A673 (cell line): Measurements from ENCODE around the gene EPB41L3.

Source experiments
- EZH2 ChIP-seq: fragments of 200-600 bp; sonication (generic); IDR thresholded peaks from 2 replicates; pipeline ENCODE4 v1.6.1; 2017; ENCODE audit warnings: borderline replicate concordance, low read depth, mild to moderate bottlenecking, mixed read lengths, antibody characterized with exemption, low read length; ENCODE audit not compliant: poor library complexity, severe bottlenecking
- TF ChIP-seq, protein P1 (sequence below): fragments of 300-800, 200-600 bp; sonication (generic); conservative IDR thresholded peaks from 2 replicates; pipeline ENCODE4 v1.5.1; 2017; ENCODE audit warnings: low read depth, mild to moderate bottlenecking, antibody characterized with exemption, low read length, moderate library complexity, mixed read lengths

DNA sequence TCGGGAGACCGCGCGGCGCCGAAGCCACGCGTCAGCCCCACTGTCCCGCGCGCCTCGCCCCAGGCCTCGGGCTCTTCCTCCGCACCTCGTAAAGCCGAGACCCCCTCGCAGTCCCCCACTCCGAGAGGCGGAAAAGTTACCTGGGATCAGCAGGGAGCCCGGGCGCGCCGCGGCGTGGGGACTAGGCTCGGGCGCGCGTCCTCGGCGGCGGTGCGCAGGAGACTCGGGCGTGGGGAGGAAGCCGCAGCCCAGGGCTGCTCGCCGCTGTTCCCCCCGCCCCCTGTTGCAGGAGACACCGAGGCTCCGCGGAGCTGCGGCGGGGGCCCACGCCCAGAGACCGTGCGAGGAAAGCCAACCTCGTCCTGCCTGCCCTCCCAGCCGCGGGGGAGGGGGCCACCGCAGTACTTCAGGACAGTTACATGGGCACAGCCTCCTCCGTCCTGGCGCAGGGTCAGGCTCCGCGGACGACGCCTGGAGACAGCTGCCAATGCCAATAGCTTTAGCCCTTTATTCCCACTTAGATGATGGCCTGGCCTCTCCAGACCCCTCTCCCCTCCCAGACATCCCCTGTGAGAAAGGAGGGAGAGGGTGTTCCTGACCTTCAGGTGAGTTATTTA is at the start of gene EPB41L3:
- TF ChIP-seq, protein P1, sequence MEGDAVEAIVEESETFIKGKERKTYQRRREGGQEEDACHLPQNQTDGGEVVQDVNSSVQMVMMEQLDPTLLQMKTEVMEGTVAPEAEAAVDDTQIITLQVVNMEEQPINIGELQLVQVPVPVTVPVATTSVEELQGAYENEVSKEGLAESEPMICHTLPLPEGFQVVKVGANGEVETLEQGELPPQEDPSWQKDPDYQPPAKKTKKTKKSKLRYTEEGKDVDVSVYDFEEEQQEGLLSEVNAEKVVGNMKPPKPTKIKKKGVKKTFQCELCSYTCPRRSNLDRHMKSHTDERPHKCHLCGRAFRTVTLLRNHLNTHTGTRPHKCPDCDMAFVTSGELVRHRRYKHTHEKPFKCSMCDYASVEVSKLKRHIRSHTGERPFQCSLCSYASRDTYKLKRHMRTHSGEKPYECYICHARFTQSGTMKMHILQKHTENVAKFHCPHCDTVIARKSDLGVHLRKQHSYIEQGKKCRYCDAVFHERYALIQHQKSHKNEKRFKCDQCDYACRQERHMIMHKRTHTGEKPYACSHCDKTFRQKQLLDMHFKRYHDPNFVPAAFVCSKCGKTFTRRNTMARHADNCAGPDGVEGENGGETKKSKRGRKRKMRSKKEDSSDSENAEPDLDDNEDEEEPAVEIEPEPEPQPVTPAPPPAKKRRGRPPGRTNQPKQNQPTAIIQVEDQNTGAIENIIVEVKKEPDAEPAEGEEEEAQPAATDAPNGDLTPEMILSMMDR: no peak
- no peak for TF ChIP-seq EZH2
